Mesothelial cell of epicardium (in vitro differentiated cells): ENCODE results near the gene SIL1. TPM values are rescaled to one million over a fixed set of nuclear protein-coding genes. Genes with fewer than 3 reads are reported as not detected.
"Not testable (repeated sequence)": the region's sequence is repeated elsewhere in the genome, so short reads cannot be mapped to it uniquely, and the experiment has no call there.

ENCODE experiments used
- DNase-seq, 2 experiments: peaks; one replicate each; pipeline ENCODE4 v3.0.0; 2021; ENCODE audit warnings: low spot score in 2 of 2; ENCODE audit not compliant: unreplicated experiment in 2 of 2
- H3K27ac Mint-ChIP-seq: 2 replicates; pipeline ENCODE4 v1.8.0; 2021; ENCODE audit warnings: mixed read lengths
- H3K27me3 Mint-ChIP-seq: 2 replicates; pipeline ENCODE4 v1.8.0; 2021; ENCODE audit warnings: low read depth, mixed read lengths
- H3K36me3 Mint-ChIP-seq: 2 replicates; pipeline ENCODE4 v1.8.0; 2021; ENCODE audit warnings: mixed read lengths
- H3K4me1 Mint-ChIP-seq: 2 replicates; pipeline ENCODE4 v1.8.0; 2021; ENCODE audit warnings: mixed read lengths
- H3K4me3 Mint-ChIP-seq: 2 replicates; pipeline ENCODE4 v1.8.0; 2021; ENCODE audit warnings: mild to moderate bottlenecking, moderate library complexity, mixed read lengths
- H3K9me3 Mint-ChIP-seq: 2 replicates; pipeline ENCODE4 v1.8.0; 2021; ENCODE audit warnings: mixed read lengths
- CTCF ChIP-seq: fragments of 200-600 bp; sonication (generic); IDR thresholded peaks from one replicate; pipeline ENCODE4 v1.5.0; 2021; ENCODE audit warnings: antibody characterized with exemption; ENCODE audit not compliant: unreplicated experiment
- total RNA-seq: library from RNA; stranded (reverse); gene quantifications from 3 replicates; pipeline ENCODE4 v1.2.1, GENCODE V29; 2021

SIL1 gene
- total RNA-seq, 1 donor from 2014 or later: 46.2 TPM

GRCh38 chr5:139019880-139020279 is 178.3 kb downstream of the SIL1 start:
- H3K27ac Mint-ChIP-seq: peak overlapping the region; percentile 94
- TF ChIP-seq CTCF: no peak
- no peaks in the 10 kb centered on the region for H3K27me3 Mint-ChIP-seq
- H3K9me3 Mint-ChIP-seq: no peaks in the 10 kb centered on the region
- H3K4me3 Mint-ChIP-seq: no peak overlapping the region
- H3K36me3 Mint-ChIP-seq: peaks cover 16% of the 10 kb centered on the region
- peaks cover 67% of the 10 kb centered on the region for H3K4me1 Mint-ChIP-seq
- DNase-seq: no peak

GRCh38 chr5:139019211-139019610 is 179.0 kb downstream of the SIL1 start:
- Mint-ChIP-seq H3K27me3 (no peaks in the 10 kb centered on the region), H3K4me1 (peaks cover 67% of the 10 kb centered on the region), H3K36me3 (peaks cover 19% of the 10 kb centered on the region), H3K27ac (peak overlapping the region; percentile 94), H3K9me3 (no peaks in the 10 kb centered on the region), H3K4me3 (no peak overlapping the region)
- no peak for TF ChIP-seq CTCF
- no peak for DNase-seq

GRCh38 chr5:139017624-139018023 is 180.5 kb downstream of the SIL1 start:
- peaks cover 17% of the 10 kb centered on the region for H3K36me3 Mint-ChIP-seq
- no peak overlapping the region for H3K4me3 Mint-ChIP-seq
- TF ChIP-seq CTCF: no peak
- H3K27me3 Mint-ChIP-seq: no peaks in the 10 kb centered on the region
- peaks cover 62% of the 10 kb centered on the region for H3K4me1 Mint-ChIP-seq
- no peaks in the 10 kb centered on the region for H3K9me3 Mint-ChIP-seq
- H3K27ac Mint-ChIP-seq: peak overlapping the region; percentile 71
- no peak for DNase-seq

DNA sequence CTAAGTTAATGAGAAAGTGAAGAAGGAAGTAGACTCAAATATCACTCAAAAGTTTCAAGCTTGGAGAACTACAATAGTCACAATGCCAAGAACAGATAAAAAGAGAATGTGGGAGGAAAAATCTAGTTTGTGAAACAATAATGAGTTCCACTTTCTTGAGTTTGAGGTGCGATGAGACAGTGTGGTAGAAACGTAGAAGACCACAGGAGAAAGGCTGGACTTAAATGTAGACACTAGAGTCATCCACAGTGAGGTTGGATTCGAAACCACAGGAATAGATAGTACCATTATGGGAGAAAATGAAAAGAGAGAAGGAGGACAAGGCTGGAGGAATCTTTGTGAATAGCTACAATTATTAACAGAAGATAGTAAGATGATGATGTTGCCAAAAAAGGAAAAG is 182.0 kb downstream of the SIL1 start:
- Mint-ChIP-seq H3K4me1 (peaks cover 54% of the 10 kb centered on the region), H3K27me3 (no peaks in the 10 kb centered on the region), H3K9me3 (no peaks in the 10 kb centered on the region), H3K27ac (peak overlapping the region; percentile 4), H3K36me3 (peaks cover 17% of the 10 kb centered on the region), H3K4me3 (no peak overlapping the region)
- TF ChIP-seq CTCF: no peak
- DNase-seq: no peak

DNA sequence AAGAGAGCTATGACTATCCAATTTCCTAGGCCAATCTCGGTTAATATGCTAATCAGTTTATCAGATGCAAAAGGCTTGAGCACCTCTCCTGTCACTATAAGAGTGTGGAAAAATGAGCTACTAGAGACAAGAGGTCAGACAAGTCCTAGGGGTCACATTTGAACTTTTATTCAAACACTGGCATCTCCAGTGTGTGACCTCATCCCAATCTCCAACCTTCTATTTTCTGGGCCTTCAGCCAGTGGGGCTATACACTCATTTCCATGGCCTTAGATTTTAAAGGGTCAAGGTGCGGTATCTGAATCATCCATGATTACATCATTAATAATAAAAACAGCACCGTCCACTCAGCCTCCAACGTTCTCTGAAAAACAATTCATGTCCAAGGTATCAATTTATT is 183.4 kb downstream of the SIL1 start:
- no peak for DNase-seq
- TF ChIP-seq CTCF: no peak
- no peak overlapping the region for H3K27ac Mint-ChIP-seq
- no peaks in the 10 kb centered on the region for H3K27me3 Mint-ChIP-seq
- no peaks in the 10 kb centered on the region for H3K9me3 Mint-ChIP-seq
- peaks cover 17% of the 10 kb centered on the region for H3K36me3 Mint-ChIP-seq
- H3K4me1 Mint-ChIP-seq: peaks cover 43% of the 10 kb centered on the region
- H3K4me3 Mint-ChIP-seq: no peak overlapping the region

DNA sequence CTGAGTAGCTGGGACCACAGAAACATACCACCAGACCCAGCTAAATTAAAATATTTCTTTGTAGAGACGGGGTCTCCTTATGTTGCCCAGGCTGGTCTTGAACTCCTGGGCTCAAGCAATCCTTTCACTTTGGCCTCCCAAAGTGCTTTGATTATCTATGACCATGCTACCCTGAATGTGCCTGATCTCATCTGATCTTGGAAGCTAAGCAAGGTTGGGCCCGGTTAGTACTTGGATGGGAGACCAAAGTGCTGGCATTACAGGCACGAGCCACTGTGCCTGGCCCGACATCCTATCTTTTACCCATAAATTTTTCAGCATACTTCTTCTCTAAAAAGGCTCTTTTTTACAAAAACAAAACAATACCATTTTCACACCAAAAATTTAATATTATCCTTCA is 186.0 kb downstream of the SIL1 start:
- Mint-ChIP-seq H3K27me3 (no peaks in the 10 kb centered on the region), H3K27ac (peak overlapping the region; percentile 47), H3K36me3 (peaks cover 8% of the 10 kb centered on the region), H3K4me3 (peak overlapping the region; percentile 78), H3K9me3 (no peaks in the 10 kb centered on the region), H3K4me1 (peaks cover 19% of the 10 kb centered on the region)
- no peak for TF ChIP-seq CTCF
- no peak for DNase-seq

DNA sequence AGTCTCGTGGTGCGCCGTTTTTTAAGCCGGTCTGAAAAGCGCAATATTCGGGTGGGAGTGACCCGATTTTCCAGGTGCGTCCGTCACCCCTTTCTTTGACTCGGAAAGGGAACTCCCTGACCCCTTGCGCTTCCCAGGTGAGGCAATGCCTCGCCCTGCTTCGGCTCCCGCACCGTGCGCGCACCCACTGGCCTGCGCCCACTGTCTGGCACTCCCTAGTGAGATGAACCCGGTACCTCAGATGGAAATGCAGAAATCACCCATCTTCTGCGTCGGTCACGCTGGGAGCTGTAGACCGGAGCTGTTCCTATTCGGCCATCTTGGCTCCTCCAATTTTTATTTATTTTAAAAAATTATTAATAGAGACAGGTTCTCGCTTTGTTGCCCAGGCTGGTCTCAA is 187.0 kb downstream of the SIL1 start:
- peak overlapping the region; percentile 78 for H3K4me3 Mint-ChIP-seq
- not testable (repeated sequence) for H3K27me3 Mint-ChIP-seq, DNase-seq, H3K9me3 Mint-ChIP-seq, H3K36me3 Mint-ChIP-seq
- peaks cover 12% of the 10 kb centered on the region for H3K4me1 Mint-ChIP-seq
- peak overlapping the region; percentile 86 for H3K27ac Mint-ChIP-seq
